Right ventricle myocardium superior (tissue), 1 donor: ENCODE data around the gene OR10G3. TPM values are rescaled to one million over a fixed set of nuclear protein-coding genes. Genes with fewer than 3 reads are reported as not detected.

ENCODE experiments used
- ATAC-seq: fragments of 200-7000 bp; cut with Tn5 transposase; one replicate; pipeline ENCODE4 v1.9.1; 2020; ENCODE audit warnings: mild to moderate bottlenecking; ENCODE audit not compliant: poor library complexity
- DNase-seq: peaks from one replicate; pipeline ENCODE4 v3.0.0-alpha.2; 2020
- intact Hi-C: fragments of 100-400 bp; cut with DNase I; formaldehyde crosslinking; loops from one replicate; pipeline ENCODE4 v1.11.2; 2022
- total RNA-seq: library from RNA; stranded (reverse); fragmentation: NEBNext Ultra II Directional; extraction: Animal tissue kit (Norgen Biotek cat#: 25700); gene quantifications from one replicate; pipeline ENCODE4 v1.2.1, GENCODE V29; 2021
- donor health status: DM: no; HTN: yes; CAD: no; lungs with severe emphysema.

OR10G3 gene
- total RNA-seq, 1 donor from 2014 or later: not detected

- intact Hi-C loops: no loop called here
These were observed 40.5 kb downstream of the OR10G3 start for GRCh38 chr14:21539189-21539940.

GRCh38 chr14:21537090-21537424 is 42.8 kb downstream of the OR10G3 start:
- DNase-seq (no peak), ATAC-seq (no peak)
- intact Hi-C loops: no loop called here

More at GRCh38 chr14:21539189-21539940, 40.5 kb downstream of the OR10G3 start:
- DNase-seq (no peak), ATAC-seq (no peak)

- intact Hi-C loops: no loop called here
- DNase-seq: no peak
- ATAC-seq: peak; percentile 15
These were observed 43.3 kb downstream of the OR10G3 start for GRCh38 chr14:21536418-21537089.

GRCh38 chr14:21535545-21536417 is 44.1 kb downstream of the OR10G3 start:
- ATAC-seq (no peak), DNase-seq (no peak)
- intact Hi-C loops: no loop called here

- ATAC-seq: no peak
- DNase-seq: no peak
- intact Hi-C loops: no loop called here
These were observed 45.3 kb downstream of the OR10G3 start for GRCh38 chr14:21534576-21534975.

- intact Hi-C loops: no loop called here
- no peak for DNase-seq
- ATAC-seq: no peak
These were observed 46.6 kb downstream of the OR10G3 start for GRCh38 chr14:21533294-21533693.

- ATAC-seq (no peak), DNase-seq (no peak)
- intact Hi-C loops: no loop called here
These were observed 50.4 kb downstream of the OR10G3 start for GRCh38 chr14:21529515-21529914.

- intact Hi-C loops: no loop called here
- no peak for ATAC-seq
- no peak for DNase-seq
These were observed 51.2 kb downstream of the OR10G3 start for GRCh38 chr14:21528381-21529348.

- ATAC-seq (no peak), DNase-seq (no peak)
- intact Hi-C loops: no loop called here
These were observed 52.6 kb downstream of the OR10G3 start for GRCh38 chr14:21527318-21527679.

- ATAC-seq (peak; percentile 11), DNase-seq (no peak)
- intact Hi-C loops: no loop called here
These were observed 53.1 kb downstream of the OR10G3 start for GRCh38 chr14:21526672-21527317.

GRCh38 chr14:21525962-21526671 is 53.8 kb downstream of the OR10G3 start, which contains the start of gene SALL2:
Gene SALL2 (minus strand): TSS chr14:21526346. CDS start chr14:21526127, 219 bp downstream.
- intact Hi-C loops: no loop called here
- peak; percentile 79 for DNase-seq
- peak; percentile 92 for ATAC-seq

GRCh38 chr14:21525571-21525961 is 54.3 kb downstream of the OR10G3 start:
- intact Hi-C loops: no loop called here
- DNase-seq (no peak), ATAC-seq (peak; percentile 52)

GRCh38 chr14:21524575-21525490 is 55.0 kb downstream of the OR10G3 start:
- intact Hi-C loops: no loop called here
- DNase-seq (no peak), ATAC-seq (no peak)

- ATAC-seq: no peak
- intact Hi-C loops: no loop called here
- no peak for DNase-seq
These were observed 56.7 kb downstream of the OR10G3 start for GRCh38 chr14:21523203-21523602.

GRCh38 chr14:21521501-21521900 is 58.4 kb downstream of the OR10G3 start:
- intact Hi-C loops: no loop called here
- DNase-seq (no peak), ATAC-seq (no peak)

GRCh38 chr14:21520767-21521166 is 59.1 kb downstream of the OR10G3 start:
- DNase-seq: no peak
- no peak for ATAC-seq
- intact Hi-C loops: no loop called here
